NB4 (cell line): Measurements from ENCODE around the gene DUSP7.
"Not testable (repeated sequence)": the region's sequence is repeated elsewhere in the genome, so short reads cannot be mapped to it uniquely, and the experiment has no call there.

Experiments used
- DNase-seq: peaks from one replicate; pipeline ENCODE4 v3.0.0; 2010; ENCODE audit warnings: low read depth
- H3K4me3 ChIP-seq: one replicate; pipeline ENCODE4 v1.5.1; 2011; ENCODE audit warnings: mild to moderate bottlenecking, low read depth, low read length, moderate library complexity
- CTCF ChIP-seq: IDR thresholded peaks from one replicate; pipeline ENCODE4 v1.5.1; 2012; ENCODE audit warnings: low read depth, low read length
- MAX ChIP-seq: IDR thresholded peaks from 2 replicates; pipeline ENCODE4 v1.6.1; 2011; ENCODE audit warnings: low read depth, low read length
- MYC ChIP-seq: IDR thresholded peaks from 2 replicates; pipeline ENCODE4 v1.6.1; 2011; ENCODE audit warnings: low read depth, low read length
- POLR2A ChIP-seq: IDR thresholded peaks from 2 replicates; pipeline ENCODE4 v1.6.1; 2011; ENCODE audit warnings: mild to moderate bottlenecking; ENCODE audit not compliant: insufficient read length; ENCODE audit errors: extremely low read depth

Gene DUSP7

DNA sequence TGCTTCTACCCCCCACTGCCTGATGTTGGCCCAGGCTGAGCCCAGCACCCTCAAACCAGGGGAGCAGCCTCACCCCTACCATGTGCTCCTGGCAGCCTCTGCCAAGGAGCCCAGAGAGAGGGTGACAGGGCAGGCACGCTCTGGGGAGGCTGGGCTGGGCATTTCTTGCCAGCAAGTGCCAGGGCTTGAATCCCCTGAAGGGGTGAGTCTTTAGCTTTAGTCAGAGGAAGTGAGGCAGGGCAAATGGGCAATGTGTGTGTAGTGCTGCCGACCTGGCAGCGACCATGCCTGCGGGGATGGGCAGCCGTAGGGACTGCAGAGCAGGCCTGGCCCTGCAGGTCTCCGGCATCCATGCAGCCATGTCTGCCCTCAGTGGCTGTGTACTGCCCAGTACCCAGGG, 18.1 kb downstream of the DUSP7 start:
- TF ChIP-seq MAX (no peak), POLR2A (no peak), MYC (no peak), CTCF (no peak)
- no peak overlapping the region for H3K4me3 ChIP-seq
- DNase-seq: no peak

GRCh38 chr3:52037291-52037690, 19.1 kb downstream of the DUSP7 start:
- TF ChIP-seq POLR2A: no peak
- TF ChIP-seq MAX: no peak
- no peak for TF ChIP-seq MYC
- TF ChIP-seq CTCF: no peak
- no peak for DNase-seq
- no peak overlapping the region for H3K4me3 ChIP-seq

DNA sequence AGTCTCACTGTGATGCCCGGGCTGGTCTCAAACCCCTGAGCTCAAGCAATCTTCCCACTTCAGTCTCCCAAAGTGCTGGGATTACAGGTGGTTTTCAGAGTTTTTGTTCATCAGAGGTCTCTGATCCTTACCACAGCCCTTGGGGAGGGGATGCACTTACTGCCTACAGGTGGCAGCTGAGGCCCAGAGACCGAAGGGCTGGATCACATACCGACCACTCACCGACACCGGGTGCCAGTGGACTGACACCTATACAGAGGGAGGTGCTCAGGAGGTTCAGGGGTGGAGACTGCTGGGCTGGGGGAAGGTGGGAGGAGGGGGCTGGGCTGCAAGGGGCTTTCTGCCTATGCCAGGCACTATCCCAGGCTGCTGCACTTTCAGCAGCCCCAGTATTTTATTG, 19.5 kb downstream of the DUSP7 start:
- H3K4me3 ChIP-seq: no peak overlapping the region
- no peak for TF ChIP-seq MYC
- TF ChIP-seq MAX: no peak
- TF ChIP-seq CTCF: no peak
- TF ChIP-seq POLR2A: no peak
- DNase-seq: no peak

- DNase-seq: no peak
- no peak overlapping the region for H3K4me3 ChIP-seq
- TF ChIP-seq POLR2A (no peak), MAX (no peak), MYC (no peak), CTCF (no peak)
Observed at GRCh38 chr3:52036222-52036694, 20.1 kb downstream of the DUSP7 start.

- TF ChIP-seq POLR2A: no peak
- no peak for TF ChIP-seq CTCF
- no peak for TF ChIP-seq MYC
- no peak for TF ChIP-seq MAX
- no peak overlapping the region for H3K4me3 ChIP-seq
- DNase-seq: no peak
Observed at GRCh38 chr3:52034651-52035050, 21.7 kb downstream of the DUSP7 start.

DNA sequence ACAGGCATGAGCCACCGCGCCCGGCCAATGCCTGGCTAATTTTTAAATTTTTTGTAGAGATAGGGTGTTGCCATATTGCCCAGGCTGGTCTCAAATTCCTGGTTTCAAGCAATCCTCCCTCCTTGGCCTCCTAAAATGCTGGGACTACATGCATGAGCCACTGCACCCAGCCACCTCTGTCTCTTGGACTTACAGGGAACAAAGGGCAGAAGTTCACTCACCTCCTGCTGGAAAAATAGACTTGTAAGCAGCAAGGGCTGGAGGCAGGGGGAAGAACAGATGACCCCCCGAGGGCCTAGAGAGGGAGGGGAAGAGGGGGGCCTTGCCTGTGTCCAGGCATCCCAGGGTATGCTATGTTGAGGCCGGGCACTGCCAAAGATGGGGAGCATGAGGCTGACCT, 22.2 kb downstream of the DUSP7 start:
- no peak overlapping the region for H3K4me3 ChIP-seq
- no peak for DNase-seq
- TF ChIP-seq MYC: no peak
- no peak for TF ChIP-seq MAX
- TF ChIP-seq POLR2A: no peak
- no peak for TF ChIP-seq CTCF

DNA sequence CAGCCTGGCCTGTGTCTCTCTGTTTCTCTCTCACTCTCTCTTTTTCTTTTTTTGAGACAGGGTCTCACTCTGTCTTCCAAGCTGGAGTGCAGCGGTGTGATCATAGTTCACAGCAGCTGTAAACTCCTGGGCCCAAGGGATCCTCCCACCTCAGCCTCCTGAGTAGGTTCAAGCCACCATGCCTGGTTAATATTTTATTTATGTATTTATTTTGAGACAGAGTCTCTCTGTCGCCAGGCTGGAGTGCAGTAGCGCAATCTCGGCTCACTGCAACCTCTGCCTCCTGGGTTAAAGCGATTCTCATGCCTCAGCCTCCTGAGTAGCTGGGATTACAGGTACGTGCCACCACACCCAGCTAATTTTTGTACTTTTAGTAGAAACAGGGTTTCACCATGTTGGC, 22.6 kb downstream of the DUSP7 start:
- not testable (repeated sequence) for DNase-seq, H3K4me3 ChIP-seq
